ENCODE measurements around the gene CACNA1H.
A peak's percentile ranks its signal among the peaks of the same experiment; 100 is the strongest.
"Not testable (repeated sequence)": the region's sequence is repeated elsewhere in the genome, so short reads cannot be mapped to it uniquely, and the experiment has no call there.

The CACNA1H gene

DNA sequence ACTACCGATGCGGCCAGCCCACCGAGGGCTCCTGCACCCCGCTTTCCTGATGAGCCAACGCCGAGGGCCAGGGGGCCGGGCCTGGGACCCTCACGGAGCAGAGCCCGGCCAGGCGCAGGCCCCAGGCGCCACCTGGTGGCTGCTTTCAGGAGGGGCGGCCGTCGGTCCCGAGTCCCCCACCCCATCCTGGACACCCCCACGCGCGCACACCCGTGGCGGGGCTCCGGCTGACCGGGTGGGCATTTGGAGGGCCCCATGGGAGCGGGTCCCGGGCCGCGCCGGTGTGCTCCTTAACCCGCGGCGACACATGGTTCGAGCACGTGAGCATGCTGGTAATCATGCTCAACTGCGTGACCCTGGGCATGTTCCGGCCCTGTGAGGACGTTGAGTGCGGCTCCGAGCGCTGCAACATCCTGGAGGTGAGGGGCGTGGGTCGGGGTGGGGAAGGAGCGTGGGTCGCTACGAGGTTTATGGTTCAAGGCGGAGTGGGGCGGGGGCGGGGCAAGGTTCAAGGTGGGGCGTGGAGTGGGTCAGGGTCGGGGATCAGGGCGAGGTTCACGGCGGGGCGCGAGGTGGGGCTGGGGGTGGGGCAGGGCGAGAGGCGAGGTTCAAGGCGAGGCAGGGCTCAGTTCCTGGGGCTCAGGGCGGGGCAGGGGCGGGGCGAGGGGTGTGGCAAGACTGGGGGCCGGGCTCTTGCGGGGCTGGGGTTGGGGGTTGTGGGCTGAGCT is 41.9 kb downstream of the CACNA1H start:
- DNase-seq = no peak

DNA sequence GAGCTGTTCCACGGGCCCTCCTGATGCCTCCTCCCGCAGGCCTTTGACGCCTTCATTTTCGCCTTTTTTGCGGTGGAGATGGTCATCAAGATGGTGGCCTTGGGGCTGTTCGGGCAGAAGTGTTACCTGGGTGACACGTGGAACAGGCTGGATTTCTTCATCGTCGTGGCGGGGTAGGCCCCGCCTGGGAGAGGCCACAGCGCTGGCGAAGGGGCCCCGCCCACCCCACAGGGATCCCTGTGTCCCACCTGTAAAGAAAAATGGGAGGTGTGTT is 42.4 kb downstream of the CACNA1H start:
- no peak for DNase-seq

DNA sequence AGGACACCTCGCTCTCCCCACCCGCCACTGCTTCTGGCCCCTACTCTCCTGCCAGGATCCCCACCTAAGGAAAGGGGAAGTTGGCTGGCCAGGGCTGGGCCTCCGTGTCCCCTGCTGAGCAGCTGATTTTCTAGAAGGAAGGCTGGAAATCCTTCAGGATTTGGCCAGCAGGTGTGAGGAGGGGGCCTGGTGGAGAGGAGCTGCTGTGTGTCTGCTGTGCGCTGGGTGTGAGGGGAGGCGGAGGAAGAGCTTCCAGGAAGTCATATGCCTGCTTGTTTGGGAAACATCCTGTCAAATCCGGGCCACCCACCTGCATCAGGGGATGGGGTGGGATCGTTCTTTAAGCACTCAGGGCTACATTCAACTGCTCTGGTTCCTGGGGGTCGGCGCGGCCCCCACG is 43.6 kb downstream of the CACNA1H start:
- DNase-seq = no peak

GRCh38 chr16:1197237-1197866 is 44.4 kb downstream of the CACNA1H start:
- DNase-seq = no peak

- no peak for DNase-seq
Measured at GRCh38 chr16:1198194-1198593, 45.3 kb downstream of the CACNA1H start.

DNA sequence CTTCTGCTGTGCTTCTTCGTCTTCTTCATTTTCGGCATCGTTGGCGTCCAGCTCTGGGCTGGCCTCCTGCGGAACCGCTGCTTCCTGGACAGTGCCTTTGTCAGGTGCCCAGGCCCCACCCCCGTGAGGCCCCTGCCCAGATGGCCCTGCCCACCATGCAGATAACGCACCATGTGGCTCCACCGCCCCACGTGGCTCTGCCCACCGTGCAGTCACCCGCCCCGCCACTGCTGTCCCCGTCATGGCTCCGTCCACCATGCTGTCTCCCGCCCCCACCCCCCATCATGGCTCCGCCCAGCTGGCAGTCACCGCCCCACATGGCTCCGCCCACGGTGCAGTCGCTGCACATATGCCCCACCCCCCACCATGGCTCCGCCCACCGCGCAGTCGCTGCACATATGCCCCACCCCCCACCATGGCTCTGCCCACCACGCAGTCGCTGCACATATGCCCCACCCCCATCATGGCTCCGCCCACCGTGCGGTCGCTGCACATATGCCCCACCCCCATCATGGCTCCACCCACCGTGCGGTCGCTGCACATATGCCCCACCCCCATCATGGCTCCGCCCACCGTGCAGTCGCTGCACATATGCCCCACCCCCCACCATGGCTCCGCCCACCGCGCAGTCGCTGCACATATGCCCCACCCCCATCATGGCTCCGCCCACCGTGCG is 45.9 kb downstream of the CACNA1H start:
- not testable (repeated sequence) for DNase-seq

GRCh38 chr16:1199347-1200013 is 46.6 kb downstream of the CACNA1H start:
- no peak for DNase-seq

- DNase-seq = no peak
Measured at GRCh38 chr16:1200014-1200627, 47.2 kb downstream of the CACNA1H start.

- DNase-seq = no peak
Measured at GRCh38 chr16:1201444-1201843, 48.5 kb downstream of the CACNA1H start.

DNA sequence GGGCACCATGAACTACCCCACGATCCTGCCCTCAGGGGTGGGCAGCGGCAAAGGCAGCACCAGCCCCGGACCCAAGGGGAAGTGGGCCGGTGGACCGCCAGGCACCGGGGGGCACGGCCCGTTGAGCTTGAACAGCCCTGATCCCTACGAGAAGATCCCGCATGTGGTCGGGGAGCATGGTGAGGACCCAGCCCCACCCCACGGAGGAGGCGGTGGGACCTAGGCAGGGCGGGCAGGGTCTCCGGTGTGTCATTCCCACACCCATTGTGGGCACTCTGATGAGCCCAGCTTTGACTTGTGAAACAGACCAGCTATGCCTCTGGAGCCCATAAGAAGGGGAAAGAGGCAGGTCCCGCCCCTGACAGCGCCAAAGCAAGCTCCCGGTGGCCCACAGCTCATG is 49.4 kb downstream of the CACNA1H start:
- no peak for DNase-seq

DNA sequence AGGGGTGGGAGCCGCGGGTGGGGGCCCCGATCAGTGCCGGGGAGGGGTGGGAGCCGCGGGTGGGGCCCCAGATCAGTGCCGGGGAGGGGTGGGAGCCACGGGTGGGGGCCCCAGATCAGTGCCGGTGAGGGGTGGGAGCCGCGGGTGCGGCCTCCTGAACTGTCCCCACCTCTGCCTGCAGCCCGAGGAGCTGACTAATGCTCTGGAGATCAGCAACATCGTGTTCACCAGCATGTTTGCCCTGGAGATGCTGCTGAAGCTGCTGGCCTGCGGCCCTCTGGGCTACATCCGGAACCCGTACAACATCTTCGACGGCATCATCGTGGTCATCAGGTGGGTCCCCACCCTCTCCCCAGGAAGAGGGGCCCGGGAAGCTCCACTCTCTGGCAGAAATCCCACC is 52.0 kb downstream of the CACNA1H start:
- no peak for DNase-seq

DNA sequence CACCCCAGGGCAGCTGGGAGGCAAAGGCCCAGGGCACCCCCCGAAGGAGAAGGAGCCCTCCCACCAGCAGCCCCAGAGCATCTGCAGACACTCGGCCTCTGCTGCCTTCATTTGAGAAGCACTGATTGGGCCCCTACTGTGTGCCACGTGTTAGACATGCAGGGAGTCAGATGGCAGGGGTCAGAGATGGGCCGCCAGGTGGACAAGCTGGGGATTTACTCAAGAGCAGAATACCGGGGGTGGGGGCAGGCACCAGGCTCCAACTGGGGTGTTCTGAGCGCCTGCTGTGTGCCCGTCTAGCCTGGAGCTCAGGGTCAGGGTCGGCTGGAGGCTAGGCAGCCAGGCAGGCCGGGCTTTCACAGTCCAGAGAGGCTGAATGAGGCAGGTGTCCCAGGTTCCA is 53.4 kb downstream of the CACNA1H start:
- no peak for DNase-seq

GRCh38 chr16:1206786-1207185 is 53.9 kb downstream of the CACNA1H start:
- no peak for DNase-seq

DNA sequence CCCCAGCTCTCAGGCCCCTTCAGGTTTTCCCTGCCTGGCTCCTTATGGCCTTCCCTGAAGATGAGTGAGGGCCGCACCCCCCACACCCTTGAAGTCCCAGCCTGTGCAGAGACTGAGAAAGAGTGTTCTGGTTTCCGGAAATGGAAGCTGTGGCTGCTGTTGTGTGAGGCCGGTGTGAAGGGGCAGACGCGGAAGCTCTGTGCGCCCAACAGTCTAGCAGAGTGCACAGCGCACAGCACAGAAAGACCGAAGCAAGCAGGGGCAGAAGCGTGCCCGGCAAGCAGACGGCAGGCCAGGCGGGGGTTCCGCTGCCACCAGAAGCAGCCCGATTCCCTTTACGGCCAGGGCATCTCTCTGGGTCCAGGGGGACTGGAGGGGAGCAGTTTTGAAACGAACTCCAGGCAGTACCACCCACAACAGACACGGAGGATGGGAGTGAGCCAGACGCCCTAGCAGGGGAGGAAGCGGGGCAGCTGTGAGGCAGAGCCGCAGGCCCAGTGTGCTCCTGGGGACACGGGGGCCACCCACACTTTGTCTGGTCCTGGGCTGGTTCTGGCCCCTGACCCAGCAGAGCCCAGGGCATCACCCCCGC is 55.4 kb downstream of the CACNA1H start:
- peak; percentile 33 for DNase-seq

DNA sequence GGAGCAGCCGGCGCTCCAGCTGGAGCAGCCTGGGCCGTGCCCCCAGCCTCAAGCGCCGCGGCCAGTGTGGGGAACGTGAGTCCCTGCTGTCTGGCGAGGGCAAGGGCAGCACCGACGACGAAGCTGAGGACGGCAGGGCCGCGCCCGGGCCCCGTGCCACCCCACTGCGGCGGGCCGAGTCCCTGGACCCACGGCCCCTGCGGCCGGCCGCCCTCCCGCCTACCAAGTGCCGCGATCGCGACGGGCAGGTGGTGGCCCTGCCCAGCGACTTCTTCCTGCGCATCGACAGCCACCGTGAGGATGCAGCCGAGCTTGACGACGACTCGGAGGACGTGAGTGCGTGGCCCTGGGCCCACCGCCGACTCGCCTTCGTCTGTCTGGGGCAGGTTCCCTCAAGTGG is 56.2 kb downstream of the CACNA1H start:
- no peak for DNase-seq

GRCh38 chr16:1210461-1210860 is 57.6 kb downstream of the CACNA1H start:
- no peak for DNase-seq

DNA sequence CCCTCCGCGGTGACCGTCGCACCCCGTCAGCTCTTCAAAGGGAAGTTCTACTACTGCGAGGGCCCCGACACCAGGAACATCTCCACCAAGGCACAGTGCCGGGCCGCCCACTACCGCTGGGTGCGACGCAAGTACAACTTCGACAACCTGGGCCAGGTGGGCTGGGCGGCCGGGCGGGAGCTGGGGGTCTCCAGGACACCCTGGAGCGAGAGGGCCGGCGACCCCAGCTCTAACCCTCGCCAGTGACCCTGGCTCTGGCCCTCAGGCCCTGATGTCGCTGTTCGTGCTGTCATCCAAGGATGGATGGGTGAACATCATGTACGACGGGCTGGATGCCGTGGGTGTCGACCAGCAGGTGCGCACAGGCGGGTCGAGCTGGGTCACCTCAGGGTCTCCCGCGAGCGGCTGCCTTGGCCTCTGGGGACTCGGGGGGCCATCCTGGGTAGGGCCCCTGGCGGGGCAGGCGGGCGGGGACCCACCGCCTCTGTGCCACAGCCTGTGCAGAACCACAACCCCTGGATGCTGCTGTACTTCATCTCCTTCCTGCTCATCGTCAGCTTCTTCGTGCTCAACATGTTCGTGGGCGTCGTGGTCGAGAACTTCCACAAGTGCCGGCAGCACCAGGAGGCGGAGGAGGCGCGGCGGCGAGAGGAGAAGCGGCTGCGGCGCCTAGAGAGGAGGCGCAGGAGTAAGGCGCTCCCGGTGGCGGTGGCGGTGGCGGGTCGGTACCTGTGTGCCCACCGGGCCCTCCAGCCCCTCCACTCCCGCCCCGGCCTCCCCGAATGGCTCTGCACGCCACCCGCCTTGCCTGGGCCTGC is 58.8 kb downstream of the CACNA1H start:
- no peak for DNase-seq

- no peak for DNase-seq
Measured at GRCh38 chr16:1212616-1213194, 59.8 kb downstream of the CACNA1H start.

DNA sequence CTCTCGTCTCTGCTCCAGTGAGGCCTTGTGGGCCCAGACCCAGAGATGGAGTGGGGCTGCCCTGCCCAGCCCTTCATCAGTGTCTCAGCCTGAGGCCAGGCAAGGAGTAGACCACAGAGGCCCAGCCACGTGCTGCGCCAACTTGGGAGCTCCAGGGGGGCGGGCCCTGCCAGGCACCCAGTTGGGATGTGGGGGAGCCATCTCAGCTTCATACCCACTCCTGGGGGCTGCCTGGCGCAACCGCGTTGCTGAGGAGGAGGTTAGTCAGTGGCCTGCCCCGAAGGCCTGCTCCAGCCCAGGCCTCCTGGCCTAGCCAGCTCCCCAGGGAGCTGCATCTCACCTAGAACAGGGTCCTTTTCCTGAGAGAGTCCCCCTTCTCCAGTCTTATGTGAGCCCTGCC is 60.3 kb downstream of the CACNA1H start:
- no peak for DNase-seq

GRCh38 chr16:1213796-1214372 is 61.0 kb downstream of the CACNA1H start:
- DNase-seq = no peak

DNA sequence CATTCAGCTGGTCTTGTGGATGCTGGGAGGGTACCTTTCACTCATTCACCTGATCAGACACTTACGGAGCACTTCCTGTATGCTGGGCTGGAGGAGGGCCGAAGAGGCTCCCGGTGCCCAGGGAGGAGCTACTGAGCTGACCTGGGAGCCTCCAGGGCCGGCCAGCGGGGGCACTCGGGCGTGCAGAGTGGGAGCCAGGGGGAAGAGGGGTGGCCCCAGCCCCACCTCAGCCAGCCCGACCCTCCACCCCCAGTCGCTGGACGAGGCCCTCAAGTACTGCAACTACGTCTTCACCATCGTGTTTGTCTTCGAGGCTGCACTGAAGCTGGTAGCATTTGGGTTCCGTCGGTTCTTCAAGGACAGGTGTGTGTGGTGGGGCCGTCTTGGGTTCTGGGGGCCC is 61.8 kb downstream of the CACNA1H start:
- no peak for DNase-seq

Measured in KG1 (cell line).